ENCODE data around the gene PMEL.

PMEL gene

GRCh38 chr12:55965240-55965639 lies 602 bp downstream of the PMEL start:
- H3K9ac ChIP-seq (ENCODE audit: low read depth, low read length), result no peak overlapping the region
- no peaks in the 10 kb centered on the region for H3K9me3 ChIP-seq (replicated peaks; ENCODE audit: low read length)
- H3K4me2 ChIP-seq (ENCODE audit: low read length), result no peak overlapping the region
- H3K36me3 ChIP-seq (ENCODE audit: insufficient read depth, low read length), result no peaks in the 10 kb centered on the region
- H3K4me3 ChIP-seq (ENCODE audit: low read length), result no peak overlapping the region
- no peaks in the 10 kb centered on the region for H3K27me3 ChIP-seq (ENCODE audit: control insufficient read depth, insufficient read depth, low read length)
- H3K4me1 ChIP-seq (ENCODE audit: control insufficient read depth, insufficient read depth, low read length), result peaks cover 13% of the 10 kb centered on the region

- no peak overlapping the region for H3K9ac ChIP-seq (ENCODE audit: low read depth, low read length)
- peaks cover 13% of the 10 kb centered on the region for H3K4me1 ChIP-seq (ENCODE audit: control insufficient read depth, insufficient read depth, low read length)
- H3K4me2 ChIP-seq (ENCODE audit: low read length), result no peak overlapping the region
- H3K9me3 ChIP-seq (replicated peaks; ENCODE audit: low read length), result no peaks in the 10 kb centered on the region
- no peaks in the 10 kb centered on the region for H3K27me3 ChIP-seq (ENCODE audit: control insufficient read depth, insufficient read depth, low read length)
- H3K36me3 ChIP-seq (ENCODE audit: insufficient read depth, low read length), result no peaks in the 10 kb centered on the region
- H3K4me3 ChIP-seq (ENCODE audit: low read length), result no peak overlapping the region
These were observed 2.1 kb downstream of the PMEL start for GRCh38 chr12:55963760-55964159.

DNA sequence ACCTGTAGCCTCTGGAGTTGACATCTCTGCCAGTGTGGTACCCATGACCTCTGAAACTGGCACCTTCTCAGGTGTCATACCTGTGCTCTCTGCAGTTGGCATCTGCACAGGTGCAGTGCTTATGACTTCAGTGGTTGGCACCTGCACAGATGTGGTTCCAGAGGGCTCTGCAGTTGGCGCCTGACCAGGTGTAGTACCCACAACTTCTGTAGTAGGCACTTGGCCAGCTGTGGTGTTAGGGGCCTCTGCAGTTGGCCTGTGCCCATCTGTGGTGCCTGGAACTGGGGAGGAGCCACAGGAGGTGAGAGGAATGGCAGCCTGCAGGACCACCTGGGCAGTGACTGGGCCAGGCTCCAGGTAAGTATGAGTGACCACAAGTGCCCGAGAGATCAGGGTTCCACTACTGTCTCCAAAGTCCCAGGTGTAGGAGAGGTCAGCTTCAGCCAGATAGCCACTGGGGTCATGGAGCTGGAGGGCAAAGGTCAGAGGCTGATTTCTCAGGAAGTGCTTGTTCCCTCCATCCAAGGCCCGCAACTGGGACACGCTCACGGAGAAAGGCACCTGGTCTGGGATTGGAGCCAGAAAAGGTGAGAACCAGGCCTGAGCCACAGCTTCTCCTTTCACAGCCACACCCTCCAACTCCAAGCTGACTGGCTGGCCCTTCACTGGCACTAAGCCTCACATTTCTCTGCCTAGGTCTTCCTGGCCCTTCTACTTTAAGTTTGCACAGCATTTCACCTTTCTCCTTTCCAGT lies 8.6 kb downstream of the PMEL start:
- H3K36me3 ChIP-seq (ENCODE audit: insufficient read depth, low read length), result peaks cover 18% of the 10 kb centered on the region
- peaks cover 4% of the 10 kb centered on the region for H3K27me3 ChIP-seq (ENCODE audit: control insufficient read depth, insufficient read depth, low read length)
- H3K9ac ChIP-seq (ENCODE audit: low read depth, low read length), result no peak overlapping the region
- H3K4me2 ChIP-seq (ENCODE audit: low read length), result no peak overlapping the region
- peaks cover 6% of the 10 kb centered on the region for H3K4me1 ChIP-seq (ENCODE audit: control insufficient read depth, insufficient read depth, low read length)
- H3K4me3 ChIP-seq (ENCODE audit: low read length), result no peak overlapping the region
- no peaks in the 10 kb centered on the region for H3K9me3 ChIP-seq (replicated peaks; ENCODE audit: low read length)

- Histone ChIP-seq H3K4me3 (ENCODE audit: low read length) (no peak overlapping the region), H3K4me1 (ENCODE audit: control insufficient read depth, insufficient read depth, low read length) (peaks cover 6% of the 10 kb centered on the region), H3K9ac (ENCODE audit: low read depth, low read length) (no peak overlapping the region), H3K4me2 (ENCODE audit: low read length) (no peak overlapping the region), H3K27me3 (ENCODE audit: control insufficient read depth, insufficient read depth, low read length) (peaks cover 4% of the 10 kb centered on the region), H3K36me3 (ENCODE audit: insufficient read depth, low read length) (peaks cover 31% of the 10 kb centered on the region), H3K9me3 (replicated peaks; ENCODE audit: low read length) (no peaks in the 10 kb centered on the region)
These were observed 9.9 kb downstream of the PMEL start for GRCh38 chr12:55955800-55956508.

DNA sequence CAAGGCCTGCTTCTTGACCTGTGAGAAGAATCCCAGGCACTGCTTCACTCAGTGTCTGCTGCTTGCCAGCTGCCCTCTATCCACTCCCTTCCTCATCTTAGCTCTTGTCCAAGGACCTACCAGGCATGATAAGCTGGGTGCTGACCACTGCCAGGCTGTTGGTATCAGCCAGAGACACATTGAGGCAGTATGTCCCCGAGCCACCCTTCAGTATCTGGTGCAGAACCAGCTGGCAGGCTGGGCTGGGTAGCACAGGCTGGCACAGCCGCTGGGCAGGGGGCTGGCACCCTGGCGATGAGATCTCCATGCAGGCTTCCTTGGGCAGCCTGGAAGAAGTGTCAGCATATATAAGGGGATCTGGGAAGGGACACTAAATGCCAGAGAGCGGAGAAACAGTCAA lies 10.5 kb downstream of the PMEL start:
- Histone ChIP-seq H3K36me3 (ENCODE audit: insufficient read depth, low read length) (peaks cover 33% of the 10 kb centered on the region), H3K9me3 (replicated peaks; ENCODE audit: low read length) (no peaks in the 10 kb centered on the region), H3K9ac (ENCODE audit: low read depth, low read length) (no peak overlapping the region), H3K4me3 (ENCODE audit: low read length) (no peak overlapping the region), H3K27me3 (ENCODE audit: control insufficient read depth, insufficient read depth, low read length) (peaks cover 4% of the 10 kb centered on the region), H3K4me1 (ENCODE audit: control insufficient read depth, insufficient read depth, low read length) (peaks cover 6% of the 10 kb centered on the region), H3K4me2 (ENCODE audit: low read length) (no peak overlapping the region)

- Histone ChIP-seq H3K36me3 (ENCODE audit: insufficient read depth, low read length) (peaks cover 43% of the 10 kb centered on the region), H3K4me3 (ENCODE audit: low read length) (no peak overlapping the region), H3K27me3 (ENCODE audit: control insufficient read depth, insufficient read depth, low read length) (no peaks in the 10 kb centered on the region), H3K4me1 (ENCODE audit: control insufficient read depth, insufficient read depth, low read length) (no peaks in the 10 kb centered on the region), H3K9me3 (replicated peaks; ENCODE audit: low read length) (no peaks in the 10 kb centered on the region), H3K4me2 (ENCODE audit: low read length) (no peak overlapping the region), H3K9ac (ENCODE audit: low read depth, low read length) (no peak overlapping the region)
These were observed 19.3 kb downstream of the PMEL start for GRCh38 chr12:55946553-55946952.

DNA sequence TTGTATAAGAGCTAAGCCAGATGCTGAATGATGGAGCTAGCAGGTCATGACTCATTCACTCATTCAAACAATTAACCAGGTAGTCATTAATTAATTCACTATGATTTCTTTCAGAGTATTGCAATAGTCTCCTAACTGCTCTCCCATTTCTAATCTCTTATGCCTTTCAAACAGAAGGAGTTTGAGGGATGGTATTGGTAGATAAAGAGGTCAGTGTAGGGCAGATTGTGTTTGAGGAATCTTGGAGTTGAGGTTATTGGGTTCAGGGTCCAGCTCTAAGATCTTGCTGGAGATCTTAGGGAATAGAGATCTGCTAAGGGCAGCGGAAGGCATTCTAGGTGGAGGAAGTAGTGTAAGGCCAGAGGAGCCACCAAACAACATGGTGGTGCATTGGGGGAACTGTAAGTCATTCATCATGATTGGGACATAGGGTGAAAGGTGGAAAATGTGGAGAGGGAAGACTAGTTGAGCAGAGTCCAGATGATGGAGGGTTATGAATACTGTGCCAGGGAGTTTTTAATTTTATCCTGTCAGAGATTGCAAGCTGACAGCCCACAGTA lies 23.2 kb downstream of the PMEL start:
- Histone ChIP-seq H3K4me1 (ENCODE audit: control insufficient read depth, insufficient read depth, low read length) (peaks cover 15% of the 10 kb centered on the region), H3K9me3 (replicated peaks; ENCODE audit: low read length) (no peaks in the 10 kb centered on the region), H3K27me3 (ENCODE audit: control insufficient read depth, insufficient read depth, low read length) (no peaks in the 10 kb centered on the region), H3K9ac (ENCODE audit: low read depth, low read length) (no peak overlapping the region), H3K4me2 (ENCODE audit: low read length) (no peak overlapping the region), H3K4me3 (ENCODE audit: low read length) (no peak overlapping the region), H3K36me3 (ENCODE audit: insufficient read depth, low read length) (peaks cover 56% of the 10 kb centered on the region)

DNA sequence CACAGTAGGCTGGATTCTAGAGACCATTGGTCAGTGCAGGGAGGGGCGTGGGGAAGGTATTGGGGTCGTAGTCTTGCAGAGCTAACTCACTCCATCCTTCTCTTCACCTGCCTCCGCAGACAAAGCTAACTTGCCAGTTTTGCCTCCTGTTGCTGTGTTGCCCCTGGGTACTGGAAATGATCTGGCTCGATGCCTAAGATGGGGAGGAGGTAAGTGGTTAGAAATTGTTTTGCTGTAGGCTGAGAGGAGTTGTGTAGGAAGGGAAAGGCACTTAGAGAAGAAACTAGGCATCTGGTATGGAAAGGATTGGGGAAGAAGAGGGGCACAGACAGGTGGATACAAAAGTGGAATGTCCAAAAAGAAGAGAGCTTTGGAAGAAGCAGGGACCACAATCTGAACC lies 23.8 kb downstream of the PMEL start:
- H3K36me3 ChIP-seq (ENCODE audit: insufficient read depth, low read length), result peaks cover 56% of the 10 kb centered on the region
- H3K4me3 ChIP-seq (ENCODE audit: low read length), result no peak overlapping the region
- H3K4me1 ChIP-seq (ENCODE audit: control insufficient read depth, insufficient read depth, low read length), result peaks cover 17% of the 10 kb centered on the region
- H3K9me3 ChIP-seq (replicated peaks; ENCODE audit: low read length), result no peaks in the 10 kb centered on the region
- H3K4me2 ChIP-seq (ENCODE audit: low read length), result no peak overlapping the region
- H3K27me3 ChIP-seq (ENCODE audit: control insufficient read depth, insufficient read depth, low read length), result no peaks in the 10 kb centered on the region
- H3K9ac ChIP-seq (ENCODE audit: low read depth, low read length), result no peak overlapping the region

- Histone ChIP-seq H3K9me3 (replicated peaks; ENCODE audit: low read length) (no peaks in the 10 kb centered on the region), H3K9ac (ENCODE audit: low read depth, low read length) (no peak overlapping the region), H3K4me3 (ENCODE audit: low read length) (no peak overlapping the region), H3K27me3 (ENCODE audit: control insufficient read depth, insufficient read depth, low read length) (no peaks in the 10 kb centered on the region), H3K4me2 (ENCODE audit: low read length) (peak overlapping the region; percentile 32), H3K4me1 (ENCODE audit: control insufficient read depth, insufficient read depth, low read length) (peaks cover 17% of the 10 kb centered on the region), H3K36me3 (ENCODE audit: insufficient read depth, low read length) (peaks cover 49% of the 10 kb centered on the region)
These were observed 25.6 kb downstream of the PMEL start for GRCh38 chr12:55940065-55940732.

- Histone ChIP-seq H3K4me3 (ENCODE audit: low read length) (no peak overlapping the region), H3K27me3 (ENCODE audit: control insufficient read depth, insufficient read depth, low read length) (no peaks in the 10 kb centered on the region), H3K4me1 (ENCODE audit: control insufficient read depth, insufficient read depth, low read length) (peaks cover 20% of the 10 kb centered on the region), H3K9me3 (replicated peaks; ENCODE audit: low read length) (no peaks in the 10 kb centered on the region), H3K36me3 (ENCODE audit: insufficient read depth, low read length) (peaks cover 40% of the 10 kb centered on the region), H3K4me2 (ENCODE audit: low read length) (no peak overlapping the region), H3K9ac (ENCODE audit: low read depth, low read length) (no peak overlapping the region)
These were observed 26.9 kb downstream of the PMEL start for GRCh38 chr12:55938826-55939501.

DNA sequence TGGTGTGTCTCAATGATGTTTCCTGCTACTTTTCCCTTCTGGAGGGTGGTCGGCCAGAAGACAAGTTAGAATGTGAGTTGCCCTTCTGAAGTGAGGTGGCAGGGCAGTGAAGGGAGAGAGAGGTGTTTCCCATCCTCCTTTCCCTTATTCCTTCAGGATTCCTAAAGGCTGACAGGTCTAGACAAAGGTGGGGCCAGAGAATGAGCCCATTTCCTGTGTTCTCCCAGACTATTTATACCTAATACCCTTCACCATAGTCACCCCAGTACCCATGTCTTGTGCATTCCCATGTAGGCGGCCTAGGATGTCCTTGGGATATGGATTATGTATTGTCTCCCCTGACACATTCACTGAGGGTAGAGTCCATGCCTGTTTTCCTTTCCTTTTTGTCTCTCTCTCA lies 27.9 kb downstream of the PMEL start:
- H3K36me3 ChIP-seq (ENCODE audit: insufficient read depth, low read length), result peaks cover 35% of the 10 kb centered on the region

More for the DNA sequence above, 27.9 kb downstream of the PMEL start:
- H3K9ac ChIP-seq (ENCODE audit: low read depth, low read length), result peak overlapping the region; percentile 15
- H3K27me3 ChIP-seq (ENCODE audit: control insufficient read depth, insufficient read depth, low read length), result no peaks in the 10 kb centered on the region
- no peaks in the 10 kb centered on the region for H3K9me3 ChIP-seq (replicated peaks; ENCODE audit: low read length)
- H3K4me1 ChIP-seq (ENCODE audit: control insufficient read depth, insufficient read depth, low read length), result peaks cover 30% of the 10 kb centered on the region
- H3K4me3 ChIP-seq (ENCODE audit: low read length), result no peak overlapping the region
- no peak overlapping the region for H3K4me2 ChIP-seq (ENCODE audit: low read length)

Data from skeletal muscle satellite cell (primary cell).